ENCODE results near the gene KCNIP3.
"Not testable (repeated sequence)": the region's sequence is repeated elsewhere in the genome, so short reads cannot be mapped to it uniquely, and the experiment has no call there.

Gene KCNIP3

DNA sequence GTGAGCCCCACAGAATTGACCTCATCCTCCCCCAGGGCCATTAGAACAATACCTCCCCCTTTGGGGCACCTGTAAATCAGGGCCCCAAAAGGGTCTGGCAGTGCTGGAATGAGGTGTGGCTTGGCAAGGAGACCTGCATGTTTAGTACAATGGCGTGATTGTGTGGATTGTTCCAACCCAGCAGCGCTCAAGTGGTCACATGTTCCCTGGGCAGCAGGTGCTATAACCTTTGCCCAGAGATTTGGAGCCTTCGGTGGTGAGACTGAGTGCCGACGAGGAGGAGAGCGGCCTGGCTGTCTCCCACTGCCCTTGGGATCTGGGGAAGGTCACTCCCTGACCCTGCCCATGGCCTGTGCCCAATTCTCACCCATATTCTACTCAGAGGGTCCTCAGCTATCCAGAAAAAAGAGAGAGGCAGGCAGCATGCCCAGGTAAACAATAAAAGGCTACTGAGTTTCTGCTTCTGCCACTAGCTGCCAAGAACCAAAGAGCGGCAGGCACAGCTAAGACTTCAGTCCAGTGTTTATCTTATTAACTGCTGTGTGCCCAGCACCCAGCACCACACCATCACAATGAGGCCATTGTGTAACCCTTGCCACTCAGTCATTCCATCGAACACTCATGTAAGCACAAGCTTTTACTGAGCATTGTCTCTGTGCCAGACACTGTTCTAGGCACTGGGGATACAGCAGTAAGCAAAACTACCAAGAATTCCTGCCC lies 132.8 kb downstream of the KCNIP3 start:
- DNase-seq = not testable (repeated sequence)

DNA sequence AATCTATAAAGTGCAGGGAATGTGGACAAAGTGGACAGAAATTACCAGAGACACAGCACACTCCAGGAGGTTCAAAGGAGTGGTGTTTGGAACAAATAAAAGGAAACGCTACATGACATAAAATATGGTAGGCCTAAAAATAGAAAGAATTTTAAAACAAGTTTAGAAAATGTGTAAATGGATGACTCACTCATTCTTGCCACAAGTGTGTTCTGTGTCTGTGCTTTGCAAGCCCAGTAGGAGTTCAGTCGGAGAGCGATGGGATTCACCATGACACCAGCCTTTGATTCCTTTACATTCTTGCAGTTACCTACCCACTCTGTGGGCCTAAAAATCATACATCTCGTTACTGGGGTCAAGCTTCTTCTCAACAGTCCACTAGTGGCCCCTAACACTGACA lies 136.2 kb downstream of the KCNIP3 start:
- DNase-seq = not testable (repeated sequence)

- not testable (repeated sequence) for DNase-seq
Observed at GRCh38 chr2:95433973-95434372, 136.8 kb downstream of the KCNIP3 start.

GRCh38 chr2:95434507-95435076 lies 137.4 kb downstream of the KCNIP3 start:
- not testable (repeated sequence) for DNase-seq

DNA sequence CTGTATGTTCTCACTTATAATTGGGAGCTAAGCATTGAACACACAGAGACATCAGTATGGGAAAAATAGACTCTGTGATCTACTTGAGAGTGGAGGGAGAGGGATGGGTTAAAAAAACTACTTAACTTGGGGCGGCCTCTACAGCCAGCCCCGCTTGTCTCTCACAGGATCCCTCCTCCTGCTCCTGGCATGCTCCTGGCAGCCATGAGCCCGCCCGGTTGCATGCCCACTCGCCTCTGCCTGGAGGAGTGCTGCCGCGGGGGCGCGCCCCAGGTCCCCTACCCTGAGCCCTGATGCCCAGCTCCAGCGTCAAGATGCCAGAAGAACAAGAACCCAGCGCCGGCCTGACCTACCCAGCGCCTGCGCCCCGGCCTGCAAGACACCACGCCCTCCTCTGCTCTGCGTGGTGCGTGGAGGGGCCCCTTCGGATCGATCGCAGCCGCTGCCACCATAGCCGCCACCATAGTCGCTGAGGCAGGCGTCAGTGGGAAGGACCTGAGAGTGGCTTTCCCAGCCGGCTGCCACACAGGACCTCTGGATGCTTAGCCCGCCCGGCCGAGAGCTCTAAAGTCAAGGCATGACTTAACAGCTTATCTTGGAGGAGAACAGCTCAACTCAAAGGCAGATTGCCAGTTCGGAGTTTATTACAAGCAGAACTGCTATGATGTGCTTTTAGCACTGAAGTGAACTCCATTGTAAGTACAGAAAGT lies 138.2 kb downstream of the KCNIP3 start:
- DNase-seq = not testable (repeated sequence)
